ENCODE results near the gene RHOH.

DNA sequence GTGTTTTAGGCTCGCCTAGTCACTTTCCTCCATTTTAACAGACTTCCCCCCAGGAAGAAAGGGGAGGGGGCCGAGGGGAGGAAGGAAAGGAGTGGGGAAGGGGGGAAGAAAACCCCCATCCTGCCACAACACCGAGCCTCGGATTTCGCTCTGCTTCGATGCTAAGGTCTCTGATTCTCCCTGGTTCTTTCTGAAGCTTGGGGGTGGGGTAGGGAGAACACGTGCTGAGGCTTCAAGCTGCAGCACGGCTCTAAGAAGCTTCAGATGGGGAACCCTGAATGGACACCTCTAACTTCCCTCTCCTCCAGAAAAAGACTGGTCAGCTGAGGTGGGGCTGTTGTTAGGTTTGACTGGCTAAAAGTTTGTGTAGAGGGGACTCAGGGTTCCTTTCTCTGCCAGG, 61.8 kb downstream of the RHOH start:
- TF ChIP-seq, protein P1, sequence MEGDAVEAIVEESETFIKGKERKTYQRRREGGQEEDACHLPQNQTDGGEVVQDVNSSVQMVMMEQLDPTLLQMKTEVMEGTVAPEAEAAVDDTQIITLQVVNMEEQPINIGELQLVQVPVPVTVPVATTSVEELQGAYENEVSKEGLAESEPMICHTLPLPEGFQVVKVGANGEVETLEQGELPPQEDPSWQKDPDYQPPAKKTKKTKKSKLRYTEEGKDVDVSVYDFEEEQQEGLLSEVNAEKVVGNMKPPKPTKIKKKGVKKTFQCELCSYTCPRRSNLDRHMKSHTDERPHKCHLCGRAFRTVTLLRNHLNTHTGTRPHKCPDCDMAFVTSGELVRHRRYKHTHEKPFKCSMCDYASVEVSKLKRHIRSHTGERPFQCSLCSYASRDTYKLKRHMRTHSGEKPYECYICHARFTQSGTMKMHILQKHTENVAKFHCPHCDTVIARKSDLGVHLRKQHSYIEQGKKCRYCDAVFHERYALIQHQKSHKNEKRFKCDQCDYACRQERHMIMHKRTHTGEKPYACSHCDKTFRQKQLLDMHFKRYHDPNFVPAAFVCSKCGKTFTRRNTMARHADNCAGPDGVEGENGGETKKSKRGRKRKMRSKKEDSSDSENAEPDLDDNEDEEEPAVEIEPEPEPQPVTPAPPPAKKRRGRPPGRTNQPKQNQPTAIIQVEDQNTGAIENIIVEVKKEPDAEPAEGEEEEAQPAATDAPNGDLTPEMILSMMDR (conservative IDR thresholded peaks at IDR 0.05 in 1 of 2, IDR thresholded peaks at IDR 0.05 in 1 of 2; ENCODE audit: extremely low read depth in 1 of 2, insufficient read depth in 1 of 2, low read depth in 1 of 2, low read length in 2 of 2) = no peak
- TF ChIP-seq EZH2 (IDR thresholded peaks at IDR 0.05; ENCODE audit: borderline replicate concordance, low read length) = no peak
